Stimulated activated CD4-positive, alpha-beta T cell treated with anti-CD3 and anti-CD28 coated beads, TNF-alpha, amount 100 ng/mL, for 24 hours (primary cell): ENCODE measurements around the gene TYSND1.
A peak's percentile ranks its signal among the peaks of the same experiment; 100 is the strongest.
"Not testable (repeated sequence)": the region's sequence is repeated elsewhere in the genome, so short reads cannot be mapped to it uniquely, and the experiment has no call there.

Source experiments
- DNase-seq, 3 experiments: peaks; one replicate each; pipeline ENCODE4 v3.0.0-alpha.2; 2020; ENCODE audit warnings: low read depth in 3 of 3

TYSND1 gene

GRCh38 chr10:70109064-70109729 lies 37.3 kb downstream of the TYSND1 start:
- DNase-seq: no peak

GRCh38 chr10:70106958-70107791 lies 39.3 kb downstream of the TYSND1 start:
- DNase-seq: peak in 1 of 3 experiments; percentile 10

GRCh38 chr10:70101668-70102067 lies 44.8 kb downstream of the TYSND1 start:
- DNase-seq: no peak

- DNase-seq: not testable (repeated sequence)
These were observed 45.4 kb downstream of the TYSND1 start for GRCh38 chr10:70101068-70101562.

- no peak for DNase-seq
These were observed 48.2 kb downstream of the TYSND1 start for GRCh38 chr10:70098271-70098670.

- DNase-seq: no peak
These were observed 49.0 kb downstream of the TYSND1 start for GRCh38 chr10:70097459-70097858.

GRCh38 chr10:70096705-70097420 lies 49.6 kb downstream of the TYSND1 start:
- no peak for DNase-seq

- no peak for DNase-seq
These were observed 50.3 kb downstream of the TYSND1 start for GRCh38 chr10:70096016-70096704.

- DNase-seq: no peak
These were observed 52.2 kb downstream of the TYSND1 start for GRCh38 chr10:70094250-70094649.

- no peak for DNase-seq
These were observed 53.1 kb downstream of the TYSND1 start for GRCh38 chr10:70093335-70093944.

GRCh38 chr10:70092389-70092718 lies 54.1 kb downstream of the TYSND1 start:
- DNase-seq: no peak

GRCh38 chr10:70090951-70091350 lies 55.5 kb downstream of the TYSND1 start:
- no peak for DNase-seq

- DNase-seq: no peak
These were observed 56.5 kb downstream of the TYSND1 start for GRCh38 chr10:70090013-70090412.

- DNase-seq: no peak
These were observed 58.2 kb downstream of the TYSND1 start for GRCh38 chr10:70088308-70088698.
